Measurements from ENCODE around the gene BNIPL.

BNIPL gene

GRCh38 chr1:151050051-151050688 is 13.8 kb downstream of the BNIPL start:
- no peak overlapping the region for H3K4me3 ChIP-seq (ENCODE audit: low read depth, low read length)
- DNase-seq (ENCODE audit: low read depth) = no peak

- H3K4me3 ChIP-seq (ENCODE audit: low read depth, low read length) = no peak overlapping the region
- DNase-seq (ENCODE audit: low read depth) = no peak
Observed at GRCh38 chr1:151051356-151052009, 15.1 kb downstream of the BNIPL start.

- DNase-seq (ENCODE audit: low read depth) = no peak
- H3K4me3 ChIP-seq (ENCODE audit: low read depth, low read length) = no peak overlapping the region
Observed at GRCh38 chr1:151054971-151055547, 18.7 kb downstream of the BNIPL start.

- DNase-seq (ENCODE audit: low read depth) = no peak
- no peak overlapping the region for H3K4me3 ChIP-seq (ENCODE audit: low read depth, low read length)
Observed at GRCh38 chr1:151055581-151055980, 19.2 kb downstream of the BNIPL start.

GRCh38 chr1:151056149-151056548 is 19.8 kb downstream of the BNIPL start:
- no peak overlapping the region for H3K4me3 ChIP-seq (ENCODE audit: low read depth, low read length)
- DNase-seq (ENCODE audit: low read depth) = no peak

- peak overlapping the region; percentile 77 for H3K4me3 ChIP-seq (ENCODE audit: low read depth, low read length)
- no peak for DNase-seq (ENCODE audit: low read depth)
Observed at GRCh38 chr1:151058692-151059091, 22.3 kb downstream of the BNIPL start.

GRCh38 chr1:151059109-151060006 is 23.0 kb downstream of the BNIPL start, which contains the start of gene CDC42SE1:
Gene CDC42SE1 (minus strand): TSS chr1:151059622. CDS start chr1:151055730, 3,892 bp downstream.
- no peak for DNase-seq (ENCODE audit: low read depth)
- peak within 1 kb of the TSS; percentile 77 for H3K4me3 ChIP-seq (ENCODE audit: low read depth, low read length)

- DNase-seq (ENCODE audit: low read depth) = no peak
- peak within 1 kb of the TSS; percentile 77 for H3K4me3 ChIP-seq (ENCODE audit: low read depth, low read length)
Observed at GRCh38 chr1:151060007-151060656, 23.7 kb downstream of the BNIPL start, which contains the start of gene MLLT11. Gene MLLT11 (plus strand): TSS chr1:151060397. CDS start chr1:151067225, 6,828 bp downstream.

- H3K4me3 ChIP-seq (ENCODE audit: low read depth, low read length) = peak overlapping the region; percentile 77
- no peak for DNase-seq (ENCODE audit: low read depth)
Observed at GRCh38 chr1:151060657-151061421, 24.5 kb downstream of the BNIPL start.

GRCh38 chr1:151061704-151062103 is 25.3 kb downstream of the BNIPL start:
- DNase-seq (ENCODE audit: low read depth) = no peak
- peak overlapping the region; percentile 77 for H3K4me3 ChIP-seq (ENCODE audit: low read depth, low read length)

- DNase-seq (ENCODE audit: low read depth) = no peak
- peak overlapping the region; percentile 8 for H3K4me3 ChIP-seq (ENCODE audit: low read depth, low read length)
Observed at GRCh38 chr1:151062741-151063371, 26.5 kb downstream of the BNIPL start.

GRCh38 chr1:151065089-151065645 is 28.8 kb downstream of the BNIPL start:
- DNase-seq (ENCODE audit: low read depth) = no peak
- H3K4me3 ChIP-seq (ENCODE audit: low read depth, low read length) = no peak overlapping the region

- no peak for DNase-seq (ENCODE audit: low read depth)
- H3K4me3 ChIP-seq (ENCODE audit: low read depth, low read length) = no peak overlapping the region
Observed at GRCh38 chr1:151067185-151067584, 30.8 kb downstream of the BNIPL start.

GRCh38 chr1:151069103-151069486 is 32.7 kb downstream of the BNIPL start:
- no peak overlapping the region for H3K4me3 ChIP-seq (ENCODE audit: low read depth, low read length)

GRCh38 chr1:151070474-151071276 is 34.3 kb downstream of the BNIPL start, which contains the start of gene GABPB2:
Gene GABPB2 (plus strand): TSS chr1:151070761. CDS start chr1:151088190, 17,429 bp downstream.
- peak; percentile 99 for DNase-seq (ENCODE audit: low read depth)
- peak within 1 kb of the TSS; percentile 61 for H3K4me3 ChIP-seq (ENCODE audit: low read depth, low read length)

More at GRCh38 chr1:151069103-151069486, 32.7 kb downstream of the BNIPL start:
- no peak for DNase-seq (ENCODE audit: low read depth)

GRCh38 chr1:151072224-151072623 is 35.8 kb downstream of the BNIPL start:
- DNase-seq (ENCODE audit: low read depth) = no peak
- no peak overlapping the region for H3K4me3 ChIP-seq (ENCODE audit: low read depth, low read length)
